Astrocyte (in vitro differentiated cells and primary cell): ENCODE data around the gene ITGB3.

ENCODE experiments used
- EZH2 ChIP-seq: IDR thresholded peaks from 2 replicates; pipeline ENCODE4 v1.6.1; 2012; ENCODE audit warnings: mild to moderate bottlenecking, low read length, inconsistent platforms; ENCODE audit not compliant: insufficient read depth
- TF ChIP-seq, protein P1 (sequence below): IDR thresholded peaks from 2 replicates; pipeline ENCODE4 v1.5.1; 2011; ENCODE audit warnings: low read depth, mild to moderate bottlenecking, inconsistent platforms, low read length, moderate library complexity; ENCODE audit not compliant: insufficient read depth

DNA sequence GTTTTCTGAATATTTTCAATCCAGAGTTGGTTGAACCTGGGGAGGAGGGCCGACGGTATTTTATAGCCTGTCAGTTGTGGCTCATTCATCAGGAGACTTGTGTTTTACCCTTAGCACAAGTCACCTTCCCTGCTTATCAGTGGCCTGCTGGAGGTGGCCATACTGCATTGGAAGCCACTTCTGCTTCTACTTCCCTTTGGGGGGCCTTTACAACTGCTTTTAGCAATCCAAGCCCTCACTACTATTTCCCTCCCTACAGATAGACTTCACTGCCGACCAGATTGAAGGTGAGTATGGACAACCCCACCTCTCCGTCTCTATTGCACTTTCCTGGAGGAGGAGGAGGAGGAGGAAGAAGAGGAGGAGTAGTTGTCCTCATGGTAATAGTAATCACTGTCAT is 40.1 kb upstream of the ITGB3 start:
- no peak for TF ChIP-seq EZH2
- TF ChIP-seq, protein P1, sequence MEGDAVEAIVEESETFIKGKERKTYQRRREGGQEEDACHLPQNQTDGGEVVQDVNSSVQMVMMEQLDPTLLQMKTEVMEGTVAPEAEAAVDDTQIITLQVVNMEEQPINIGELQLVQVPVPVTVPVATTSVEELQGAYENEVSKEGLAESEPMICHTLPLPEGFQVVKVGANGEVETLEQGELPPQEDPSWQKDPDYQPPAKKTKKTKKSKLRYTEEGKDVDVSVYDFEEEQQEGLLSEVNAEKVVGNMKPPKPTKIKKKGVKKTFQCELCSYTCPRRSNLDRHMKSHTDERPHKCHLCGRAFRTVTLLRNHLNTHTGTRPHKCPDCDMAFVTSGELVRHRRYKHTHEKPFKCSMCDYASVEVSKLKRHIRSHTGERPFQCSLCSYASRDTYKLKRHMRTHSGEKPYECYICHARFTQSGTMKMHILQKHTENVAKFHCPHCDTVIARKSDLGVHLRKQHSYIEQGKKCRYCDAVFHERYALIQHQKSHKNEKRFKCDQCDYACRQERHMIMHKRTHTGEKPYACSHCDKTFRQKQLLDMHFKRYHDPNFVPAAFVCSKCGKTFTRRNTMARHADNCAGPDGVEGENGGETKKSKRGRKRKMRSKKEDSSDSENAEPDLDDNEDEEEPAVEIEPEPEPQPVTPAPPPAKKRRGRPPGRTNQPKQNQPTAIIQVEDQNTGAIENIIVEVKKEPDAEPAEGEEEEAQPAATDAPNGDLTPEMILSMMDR: no peak
